Neural progenitor cell (in vitro differentiated cells): ENCODE measurements around the gene RERE. TPM values are rescaled to one million over a fixed set of nuclear protein-coding genes. Genes with fewer than 3 reads are reported as not detected.

Experiments
- DNase-seq: peaks from one replicate; pipeline ENCODE4 v3.0.0-alpha.2; 2016; ENCODE audit warnings: low spot score
- H2AFZ ChIP-seq: fragments of 200-600 bp; sonication (generic); replicated peaks from 2 replicates; pipeline ENCODE4 v1.6.1; 2016; ENCODE audit warnings: antibody characterized with exemption
- H3F3A ChIP-seq: fragments of 200-600 bp; sonication (generic); 2 replicates; pipeline ENCODE4 v1.6.1; 2016; ENCODE audit warnings: antibody characterized with exemption, low read depth
- H3K27ac ChIP-seq: fragments of 200-600 bp; sonication (generic); 2 replicates; pipeline ENCODE4 v1.5.1; 2016; ENCODE audit warnings: mild to moderate bottlenecking
- H3K27me3 ChIP-seq: fragments of 200-600 bp; sonication (generic); 2 replicates; pipeline ENCODE4 v1.6.1; 2016; ENCODE audit warnings: mild to moderate bottlenecking, moderate library complexity
- H3K36me3 ChIP-seq: fragments of 200-600 bp; sonication (generic); 2 replicates; pipeline ENCODE4 v1.5.1; 2016
- H3K4me1 ChIP-seq: fragments of 200-600 bp; sonication (generic); 2 replicates; pipeline ENCODE4 v1.6.1; 2016; ENCODE audit warnings: mixed run types
- H3K4me2 ChIP-seq: fragments of 200-600 bp; sonication (generic); 2 replicates; pipeline ENCODE4 v1.6.1; 2016
- H3K4me3 ChIP-seq: fragments of 200-600 bp; sonication (generic); 2 replicates; pipeline ENCODE4 v1.5.1; 2016
- H3K79me2 ChIP-seq: fragments of 200-600 bp; sonication (generic); 2 replicates; pipeline ENCODE4 v1.6.1; 2016; ENCODE audit warnings: low read depth
- H3K9ac ChIP-seq: fragments of 200-600 bp; sonication (generic); 2 replicates; pipeline ENCODE4 v1.6.1; 2016
- H3K9me3 ChIP-seq: fragments of 200-600 bp; sonication (generic); 2 replicates; pipeline ENCODE4 v1.5.1; 2016; ENCODE audit warnings: low read depth
- H4K20me1 ChIP-seq: fragments of 200-600 bp; sonication (generic); 2 replicates; pipeline ENCODE4 v1.6.1; 2016; ENCODE audit warnings: low read depth
- H3K27ac Mint-ChIP-seq: 3 replicates; pipeline ENCODE4 v1.8.0; 2021; ENCODE audit warnings: mixed read lengths
- H3K27me3 Mint-ChIP-seq: 2 replicates; pipeline ENCODE4 v1.8.0; 2022; ENCODE audit warnings: low read depth, mild to moderate bottlenecking, inconsistent platforms, moderate library complexity, mixed read lengths; ENCODE audit not compliant: insufficient read depth
- H3K36me3 Mint-ChIP-seq: 3 replicates; pipeline ENCODE4 v1.8.0; 2021; ENCODE audit warnings: mixed read lengths
- H3K4me1 Mint-ChIP-seq: 3 replicates; pipeline ENCODE4 v1.8.0; 2021; ENCODE audit warnings: mixed read lengths
- H3K4me3 Mint-ChIP-seq: 3 replicates; pipeline ENCODE4 v1.8.0; 2021; ENCODE audit warnings: mild to moderate bottlenecking, moderate library complexity, mixed read lengths
- H3K9me3 Mint-ChIP-seq: 3 replicates; pipeline ENCODE4 v1.8.0; 2020; ENCODE audit warnings: mixed read lengths
- EZH2 ChIP-seq: fragments of 200-600 bp; sonication (generic); IDR thresholded peaks from 2 replicates; pipeline ENCODE4 v1.6.1; 2017; ENCODE audit warnings: antibody characterized with exemption, mild to moderate bottlenecking, moderate library complexity
- EZH2phosphoT487 ChIP-seq: fragments of 200-600 bp; sonication (generic); IDR thresholded peaks from 2 replicates; pipeline ENCODE4 v1.6.1; 2017; ENCODE audit warnings: antibody characterized with exemption
- total RNA-seq: library from RNA; depleted of rRNA; stranded (reverse); fragments of >200 nt; gene quantifications from 2 replicates; pipeline ENCODE4 v1.2.3, GENCODE V29; 2015; ENCODE audit warnings: low replicate concordance
- TF ChIP-seq, protein P1 (sequence below): fragments of 200-600 bp; sonication (generic); IDR thresholded peaks from 2 replicates; pipeline ENCODE4 v1.5.1; 2017; ENCODE audit warnings: antibody characterized with exemption, mild to moderate bottlenecking

RERE gene
- total RNA-seq, 1 donor from 2014 or later: 29.8 TPM

DNA sequence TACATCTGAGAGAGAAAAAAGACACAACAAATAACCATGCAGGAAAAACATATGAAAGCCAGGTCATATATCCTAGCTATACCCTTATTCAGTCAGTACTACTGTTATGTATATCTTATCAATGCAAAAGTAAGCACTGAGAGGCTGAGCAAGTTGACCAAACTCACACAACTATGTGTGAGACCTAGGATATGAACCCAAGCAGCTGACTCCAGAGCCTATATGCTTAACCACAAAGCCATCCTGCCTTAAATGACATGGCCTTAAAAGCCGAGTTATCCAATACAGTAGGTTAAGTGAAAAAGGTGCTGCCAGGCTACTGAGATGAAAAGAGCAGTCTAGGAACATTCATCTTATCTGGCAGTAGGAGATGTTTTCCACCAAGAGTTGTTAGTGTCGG lies 151.6 kb downstream of the RERE start:
- Histone ChIP-seq H3K79me2 (peaks cover 100% of the 10 kb centered on the region), H4K20me1 (peaks cover 98% of the 10 kb centered on the region)

DNA sequence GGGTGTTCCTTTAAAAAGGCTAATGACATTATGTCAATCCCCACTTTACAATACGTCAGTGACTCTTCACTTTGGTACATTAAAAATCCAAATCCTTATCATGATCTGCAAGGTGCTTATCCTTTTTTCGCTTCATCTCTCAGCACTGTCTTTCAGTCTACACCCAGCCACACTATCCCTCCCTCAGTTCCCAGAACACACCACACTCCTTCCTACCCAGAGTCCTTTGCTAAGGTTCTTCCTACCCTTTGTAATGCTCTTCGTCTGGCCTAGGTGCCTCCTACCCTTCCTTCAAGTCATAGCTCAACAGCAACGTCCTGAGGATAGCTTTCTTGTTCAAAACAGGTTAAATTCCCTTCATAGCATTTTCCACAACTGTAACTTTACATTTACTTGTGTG lies 152.6 kb downstream of the RERE start:
- no peaks in the 10 kb centered on the region for H3K27me3 Mint-ChIP-seq
- TF ChIP-seq, protein P1, sequence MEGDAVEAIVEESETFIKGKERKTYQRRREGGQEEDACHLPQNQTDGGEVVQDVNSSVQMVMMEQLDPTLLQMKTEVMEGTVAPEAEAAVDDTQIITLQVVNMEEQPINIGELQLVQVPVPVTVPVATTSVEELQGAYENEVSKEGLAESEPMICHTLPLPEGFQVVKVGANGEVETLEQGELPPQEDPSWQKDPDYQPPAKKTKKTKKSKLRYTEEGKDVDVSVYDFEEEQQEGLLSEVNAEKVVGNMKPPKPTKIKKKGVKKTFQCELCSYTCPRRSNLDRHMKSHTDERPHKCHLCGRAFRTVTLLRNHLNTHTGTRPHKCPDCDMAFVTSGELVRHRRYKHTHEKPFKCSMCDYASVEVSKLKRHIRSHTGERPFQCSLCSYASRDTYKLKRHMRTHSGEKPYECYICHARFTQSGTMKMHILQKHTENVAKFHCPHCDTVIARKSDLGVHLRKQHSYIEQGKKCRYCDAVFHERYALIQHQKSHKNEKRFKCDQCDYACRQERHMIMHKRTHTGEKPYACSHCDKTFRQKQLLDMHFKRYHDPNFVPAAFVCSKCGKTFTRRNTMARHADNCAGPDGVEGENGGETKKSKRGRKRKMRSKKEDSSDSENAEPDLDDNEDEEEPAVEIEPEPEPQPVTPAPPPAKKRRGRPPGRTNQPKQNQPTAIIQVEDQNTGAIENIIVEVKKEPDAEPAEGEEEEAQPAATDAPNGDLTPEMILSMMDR: no peak
- no peak for TF ChIP-seq EZH2
- TF ChIP-seq EZH2phosphoT487: no peak
- H3K4me2 ChIP-seq: no peak overlapping the region
- peaks cover 9% of the 10 kb centered on the region for H3F3A ChIP-seq
- no peak for DNase-seq
- no peaks in the 10 kb centered on the region for H3K36me3 Mint-ChIP-seq
- H3K36me3 ChIP-seq: no peaks in the 10 kb centered on the region
- H2AFZ ChIP-seq: no peak overlapping the region
- H3K79me2 ChIP-seq: peaks cover 100% of the 10 kb centered on the region
- H3K4me3 ChIP-seq: no peak overlapping the region
- H3K27ac ChIP-seq: no peak overlapping the region
- no peaks in the 10 kb centered on the region for H3K9me3 ChIP-seq
- no peaks in the 10 kb centered on the region for H3K27me3 ChIP-seq
- peaks cover 98% of the 10 kb centered on the region for H4K20me1 ChIP-seq
- peaks cover 49% of the 10 kb centered on the region for H3K4me1 ChIP-seq
- H3K9me3 Mint-ChIP-seq: no peaks in the 10 kb centered on the region
- no peak overlapping the region for H3K27ac Mint-ChIP-seq
- no peak overlapping the region for H3K4me3 Mint-ChIP-seq
- peaks cover 37% of the 10 kb centered on the region for H3K4me1 Mint-ChIP-seq
- H3K9ac ChIP-seq: no peak overlapping the region

More for the DNA sequence above, 151.6 kb downstream of the RERE start:
- TF ChIP-seq EZH2phosphoT487 (no peak), EZH2 (no peak)
- TF ChIP-seq, protein P1: no peak
- Histone ChIP-seq H3F3A (peaks cover 12% of the 10 kb centered on the region), H3K4me1 (peaks cover 52% of the 10 kb centered on the region), H2AFZ (no peak overlapping the region), H3K27me3 (no peaks in the 10 kb centered on the region), H3K36me3 (no peaks in the 10 kb centered on the region), H3K27ac (no peak overlapping the region), H3K9ac (no peak overlapping the region), H3K4me2 (no peak overlapping the region), H3K9me3 (no peaks in the 10 kb centered on the region), H3K4me3 (no peak overlapping the region)
- no peaks in the 10 kb centered on the region for H3K36me3 Mint-ChIP-seq
- no peak for DNase-seq
- no peaks in the 10 kb centered on the region for H3K27me3 Mint-ChIP-seq
- peaks cover 47% of the 10 kb centered on the region for H3K4me1 Mint-ChIP-seq
- no peak overlapping the region for H3K4me3 Mint-ChIP-seq
- no peak overlapping the region for H3K27ac Mint-ChIP-seq
- no peaks in the 10 kb centered on the region for H3K9me3 Mint-ChIP-seq

DNA sequence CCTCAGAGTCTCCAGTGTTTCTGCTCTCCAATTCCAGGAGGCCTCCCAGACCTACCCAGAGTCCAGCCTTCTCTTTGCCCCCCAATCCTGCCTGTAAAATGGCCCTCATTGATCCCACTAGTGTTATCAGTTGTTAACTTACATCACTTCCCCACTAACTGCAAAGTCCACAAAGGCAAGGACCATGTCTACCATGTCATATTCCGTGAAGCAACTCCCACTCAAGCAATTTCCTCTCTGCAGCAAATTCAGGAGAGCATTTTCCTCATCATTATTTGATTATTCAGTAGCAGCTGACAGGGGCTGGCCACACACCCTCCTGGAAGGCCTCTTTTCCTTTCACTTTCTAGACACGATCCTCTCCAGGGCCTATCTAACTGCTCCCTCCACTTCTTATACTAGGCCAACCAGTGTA lies 153.5 kb downstream of the RERE start:
- no peaks in the 10 kb centered on the region for H3K27me3 ChIP-seq
- Mint-ChIP-seq H3K36me3 (peaks cover 2% of the 10 kb centered on the region), H3K4me1 (peaks cover 29% of the 10 kb centered on the region), H3K9me3 (no peaks in the 10 kb centered on the region), H3K27ac (no peak overlapping the region), H3K4me3 (no peak overlapping the region), H3K27me3 (no peaks in the 10 kb centered on the region)
- peaks cover 98% of the 10 kb centered on the region for H4K20me1 ChIP-seq
- DNase-seq: no peak
- TF ChIP-seq, protein P1: no peak
- TF ChIP-seq EZH2 (no peak), EZH2phosphoT487 (no peak)
- no peaks in the 10 kb centered on the region for H3K9me3 ChIP-seq
- H3K4me2 ChIP-seq: no peak overlapping the region
- H3F3A ChIP-seq: peaks cover 9% of the 10 kb centered on the region
- H3K36me3 ChIP-seq: no peaks in the 10 kb centered on the region
- peaks cover 42% of the 10 kb centered on the region for H3K4me1 ChIP-seq
- peaks cover 100% of the 10 kb centered on the region for H3K79me2 ChIP-seq
- H3K27ac ChIP-seq: no peak overlapping the region
- H3K4me3 ChIP-seq: no peak overlapping the region
- no peak overlapping the region for H3K9ac ChIP-seq
- H2AFZ ChIP-seq: no peak overlapping the region
